GM10248 (cell line): ENCODE measurements around the gene STAM.
A peak's percentile ranks its signal among the peaks of the same experiment; 100 is the strongest.

Experiments used
- CTCF ChIA-PET: fragments of 300-600 bp; sonication (Branson Sonifier 250); formaldehyde crosslinking; extraction: SDS; loops from one replicate; lab custom pipeline; 2021; ENCODE audit warnings: antibody characterized with exemption; lab: Yijun Ruan, JAX
- POLR2A ChIA-PET: fragments of 350-650 bp; sonication (Branson Sonifier 250); formaldehyde crosslinking; extraction: SDS; loops from one replicate; lab custom pipeline; 2020; ENCODE audit warnings: antibody characterized with exemption; lab: Yijun Ruan, JAX
- DNase-seq: peaks from one replicate; pipeline ENCODE4 v3.0.0; 2012; ENCODE audit errors: extremely low spot score
- CTCF ChIP-seq: IDR thresholded peaks from 2 replicates; pipeline ENCODE4 v1.5.1; 2012; ENCODE audit warnings: mild to moderate bottlenecking, low read depth; ENCODE audit errors: extremely low read depth, missing control alignments, control extremely low read depth

The STAM gene

GRCh38 chr10:17607603-17608332 is 36.2 kb upstream of the STAM start:
- POLR2A ChIA-PET: no interaction called here
- DNase-seq: peak; percentile 60
- TF ChIP-seq CTCF: peak; percentile 75
- CTCF ChIA-PET: interaction anchor here (0.8 to 2.2 kb wide), 12 partner anchors 9 to 179 kb away, joined by 3 to 11 read pairs (median 4); no protein-coding TSS in a partner anchor

GRCh38 chr10:17609523-17610079 is 34.4 kb upstream of the STAM start:
- no peak for DNase-seq
- ChIA-PET POLR2A (no interaction called here), CTCF (interaction anchor here (1.0 to 1.7 kb wide), 5 partner anchors 10 to 138 kb away, joined by 3 to 10 read pairs (median 4); no protein-coding TSS in a partner anchor)
- TF ChIP-seq CTCF: no peak

GRCh38 chr10:17616403-17617030 is 27.4 kb upstream of the STAM start:
- TF ChIP-seq CTCF: no peak
- ChIA-PET POLR2A (no interaction called here), CTCF (interaction anchor here (0.9 kb wide), 3 partner anchors 8 to 31 kb away, joined by 3 read pairs; no protein-coding TSS in a partner anchor)
- DNase-seq: peak; percentile 40

- POLR2A ChIA-PET: no interaction called here
- CTCF ChIA-PET: interaction anchor here (0.8 to 0.9 kb wide), 5 partner anchors 9 to 31 kb away, joined by 3 to 6 read pairs (median 3); partner anchors contain the start of gene STAM
- DNase-seq: peak; percentile 62
- peak; percentile 22 for TF ChIP-seq CTCF
Observed at GRCh38 chr10:17617031-17617911, 26.7 kb upstream of the STAM start, which contains the start of gene HACD1. TSS of gene HACD1 (minus strand) at chr10:17617374. CDS start at chr10:17617339, 35 bp downstream.

- POLR2A ChIA-PET: no interaction called here
- no peak for DNase-seq
- CTCF ChIA-PET: interaction anchor here (1.4 kb wide), 1 partner anchor 15 kb away, joined by 3 read pairs; no protein-coding TSS in a partner anchor
- no peak for TF ChIP-seq CTCF
Observed at GRCh38 chr10:17622061-17622460, 21.9 kb upstream of the STAM start.
